ENCODE measurements around the gene AKAP7.

DNA sequence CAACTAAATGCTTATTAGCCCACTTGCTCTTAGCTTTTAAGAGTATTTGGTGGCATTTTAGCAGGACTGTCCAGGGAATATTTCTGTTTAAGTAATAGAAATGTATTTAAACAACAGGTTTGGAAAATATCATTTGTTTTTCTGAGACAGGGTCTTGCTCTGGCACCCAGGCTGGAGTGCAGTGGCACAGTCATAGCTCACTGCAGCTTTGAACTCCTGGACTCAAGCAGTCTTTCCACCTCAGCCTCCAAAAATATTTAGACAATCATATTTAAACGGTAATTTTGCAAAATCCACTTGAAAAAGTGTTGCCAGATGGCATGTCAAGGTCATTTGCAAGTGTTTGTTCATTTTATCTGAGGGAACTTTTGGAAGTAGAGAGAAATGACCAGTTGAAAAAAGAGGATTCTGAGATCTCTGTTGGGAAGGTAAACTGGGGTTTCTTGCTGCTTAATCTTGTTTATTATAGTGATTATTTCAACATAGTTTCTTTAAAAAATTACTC, 25.0 kb downstream of the AKAP7 start:
- TF ChIP-seq, protein P1, sequence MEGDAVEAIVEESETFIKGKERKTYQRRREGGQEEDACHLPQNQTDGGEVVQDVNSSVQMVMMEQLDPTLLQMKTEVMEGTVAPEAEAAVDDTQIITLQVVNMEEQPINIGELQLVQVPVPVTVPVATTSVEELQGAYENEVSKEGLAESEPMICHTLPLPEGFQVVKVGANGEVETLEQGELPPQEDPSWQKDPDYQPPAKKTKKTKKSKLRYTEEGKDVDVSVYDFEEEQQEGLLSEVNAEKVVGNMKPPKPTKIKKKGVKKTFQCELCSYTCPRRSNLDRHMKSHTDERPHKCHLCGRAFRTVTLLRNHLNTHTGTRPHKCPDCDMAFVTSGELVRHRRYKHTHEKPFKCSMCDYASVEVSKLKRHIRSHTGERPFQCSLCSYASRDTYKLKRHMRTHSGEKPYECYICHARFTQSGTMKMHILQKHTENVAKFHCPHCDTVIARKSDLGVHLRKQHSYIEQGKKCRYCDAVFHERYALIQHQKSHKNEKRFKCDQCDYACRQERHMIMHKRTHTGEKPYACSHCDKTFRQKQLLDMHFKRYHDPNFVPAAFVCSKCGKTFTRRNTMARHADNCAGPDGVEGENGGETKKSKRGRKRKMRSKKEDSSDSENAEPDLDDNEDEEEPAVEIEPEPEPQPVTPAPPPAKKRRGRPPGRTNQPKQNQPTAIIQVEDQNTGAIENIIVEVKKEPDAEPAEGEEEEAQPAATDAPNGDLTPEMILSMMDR (IDR thresholded peaks at IDR 0.05): no peak
- TF ChIP-seq POLR2A (IDR thresholded peaks at IDR 0.05) (no peak), POLR2AphosphoS5 (IDR thresholded peaks at IDR 0.05) (no peak)

Data from gastroesophageal sphincter (tissue), 3 donors.